HepG2 (cell line): ENCODE measurements around the gene MKS1. TPM values are rescaled to one million over a fixed set of nuclear protein-coding genes. Genes with fewer than 3 reads are reported as not detected.

Source experiments
- ATAC-seq: fragments of 200-7000 bp; cut with Tn5 transposase; 3 replicates; pipeline ENCODE4 v1.9.1; 2020; ENCODE audit warnings: mild to moderate bottlenecking, moderate library complexity
- BruUV-seq: library from RNA; stranded (reverse); fragments of 400-500 nt; replicated peaks from 2 replicates; lab custom pipeline; 2021; lab: Mats Ljungman, UMichigan
- CTCF ChIA-PET: fragments of 300-600 bp; formaldehyde crosslinking; extraction: SDS; loops from one replicate; lab custom pipeline; 2021; ENCODE audit warnings: low total read pairs, inconsistent platforms, low intra/inter-chr PET ratio; lab: Yijun Ruan, JAX
- POLR2A ChIA-PET: fragments of 350-600 bp; sonication (Branson Sonifier 250); formaldehyde crosslinking; loops from one replicate; lab custom pipeline; 2020; ENCODE audit warnings: antibody characterized with exemption, inconsistent platforms; lab: Yijun Ruan, JAX
- DNase-seq: peaks from one replicate; pipeline ENCODE4 v3.0.0-alpha.2; 2015; ENCODE audit warnings: low spot score
- FAIRE-seq: peaks from 3 replicates; lab custom pipeline; 2011; peaks lifted over from hg19 to GRCh38; lab: Jason Lieb, UNC
- H2AFZ ChIP-seq: one replicate; pipeline ENCODE4 v1.6.1; 2011; ENCODE audit warnings: low read length, inconsistent platforms
- H3K27ac ChIP-seq: fragments of 300-600 bp; 3 replicates; pipeline ENCODE4 v1.8.0; 2011; ENCODE audit warnings: mixed run types, mild to moderate bottlenecking, mixed read lengths, low read length, inconsistent platforms; ENCODE audit not compliant: insufficient read depth; ENCODE audit errors: extremely low read length
- H3K27me3 ChIP-seq, 2 experiments: fragments of 200-600 bp in 1 of 2; 2 replicates in 1 of 2; 3 replicates in 1 of 2; pipeline versions ENCODE4 v1.6.0 to v1.8.0; 2011; ENCODE audit warnings: low read length in 2 of 2, mild to moderate bottlenecking in 2 of 2, moderate library complexity in 2 of 2, inconsistent platforms in 1 of 2; ENCODE audit not compliant: insufficient read depth in 2 of 2, control insufficient read depth in 1 of 2
- H3K36me3 ChIP-seq, 2 experiments: fragments of 200-600 bp in 1 of 2; replicated peaks in 1 of 2; 2 replicates in 1 of 2; 3 replicates in 1 of 2; pipeline versions ENCODE4 v1.5.1 to v1.8.0; 2011; ENCODE audit warnings: low read length in 2 of 2, inconsistent platforms in 1 of 2; ENCODE audit not compliant: insufficient read depth in 2 of 2, control insufficient read depth in 1 of 2
- H3K4me1 ChIP-seq: 2 replicates; pipeline ENCODE4 v1.5.1; 2012; ENCODE audit warnings: low read length, inconsistent platforms; ENCODE audit not compliant: insufficient read depth
- H3K4me2 ChIP-seq: 2 replicates; pipeline ENCODE4 v1.6.0; 2011; ENCODE audit warnings: low read depth, low read length, inconsistent platforms
- H3K4me3 ChIP-seq, 3 experiments: fragments of 200-600 bp in 1 of 3; sonication (generic), shearing (Covaris generic) in 1 of 3; replicated peaks in 1 of 3; 2 replicates each; pipeline ENCODE4 v1.5.1; 2011 to 2016; ENCODE audit warnings: low read length in 3 of 3, inconsistent platforms in 2 of 3, low read depth in 2 of 3, mild to moderate bottlenecking in 2 of 3, control low read depth in 1 of 3, mixed read lengths in 1 of 3; ENCODE audit not compliant: insufficient read depth in 1 of 3
- H3K79me2 ChIP-seq: one replicate; pipeline ENCODE4 v1.6.1; 2011; ENCODE audit warnings: low read length, inconsistent platforms; ENCODE audit not compliant: insufficient read depth
- H3K9ac ChIP-seq: 2 replicates; pipeline ENCODE4 v1.6.0; 2011; ENCODE audit warnings: mild to moderate bottlenecking, low read depth, low read length, inconsistent platforms; ENCODE audit not compliant: insufficient read depth
- H3K9me3 ChIP-seq: 2 replicates; pipeline ENCODE4 v1.5.1; 2012; ENCODE audit warnings: mild to moderate bottlenecking, low read length
- H4K20me1 ChIP-seq: 2 replicates; pipeline ENCODE4 v1.6.0; 2011; ENCODE audit warnings: inconsistent platforms, mild to moderate bottlenecking, low read length, moderate library complexity; ENCODE audit not compliant: insufficient read depth
- ISL2 ChIP-seq: sonication (generic); formaldehyde crosslinking; IDR thresholded peaks from 2 replicates; pipeline ENCODE4 v1.5.0; 2020; ENCODE audit warnings: missing genetic modification reagents
- PATZ1 ChIP-seq: sonication (generic); formaldehyde crosslinking; IDR thresholded peaks from 2 replicates; pipeline ENCODE4 v1.4.0; 2020; ENCODE audit warnings: missing genetic modification reagents
- TBL1XR1 ChIP-seq: fragments of 150-350 bp; IDR thresholded peaks from 2 replicates; pipeline ENCODE4 v1.6.1; 2014; ENCODE audit warnings: borderline replicate concordance, low read length; ENCODE audit not compliant: partially characterized antibody
- TEF ChIP-seq: sonication (generic); formaldehyde crosslinking; IDR thresholded peaks from 2 replicates; pipeline ENCODE4 v1.5.0; 2020; ENCODE audit warnings: missing genetic modification reagents
- TGIF2 ChIP-seq: IDR thresholded peaks from 2 replicates; pipeline ENCODE4 v1.6.1; 2016; ENCODE audit warnings: control low read depth, missing compliant biosample characterization
- THYN1 ChIP-seq: sonication (generic); formaldehyde crosslinking; IDR thresholded peaks from 2 replicates; pipeline ENCODE4 v1.8.1; 2023; ENCODE audit warnings: low read depth, mild to moderate bottlenecking, moderate library complexity, missing genetic modification reagents, borderline replicate concordance
- ZNF33B ChIP-seq: sonication (generic); formaldehyde crosslinking; IDR thresholded peaks from 2 replicates; pipeline ENCODE4 v1.5.1; 2020; ENCODE audit warnings: mild to moderate bottlenecking, missing genetic modification reagents
- WGBS: methylation state at CpG from one replicate; pipeline ENCODE4 v1.1.6; 2017; ENCODE audit warnings: low lambda C conversion rate; 5-methylcytosine and 5-hydroxymethylcytosine counted together
- in situ Hi-C: cut with HindIII; loops from 2 replicates; pipeline ENCODE4 v1.10.0; 2017; ENCODE audit warnings: low pct_unique_long_range_greater_than_20kb; ENCODE audit not compliant: extremely low pct_ligation_motif_present
- intact Hi-C: fragments of 100-400 bp; cut with micrococcal nuclease; formaldehyde crosslinking; loops from one replicate; pipeline ENCODE4 v1.10.0; 2022; ENCODE audit not compliant: unreplicated experiment
- polyA plus RNA-seq, 8 experiments: library from polyadenylated mRNA; depleted of rRNA in 3 of 8; stranded (reverse) in 7 of 8; unstranded in 1 of 8; fragments of >200 nt; fragmentation: Illumina TruSeq in 4 of 8; extraction: Trizol in 4 of 8; gene quantifications; 2 replicates each; pipeline versions ENCODE4 v1.2.1 to v1.2.3, GENCODE V29; 2011 to 2016; ENCODE audit warnings: low read depth in 4 of 8, missing spikeins in 1 of 8, mixed read lengths in 1 of 8; ENCODE audit not compliant: insufficient read depth in 1 of 8
- total RNA-seq, 5 experiments: library from RNA; depleted of rRNA; stranded (reverse); fragments of >200 nt; fragmentation: Illumina TruSeq; extraction: Trizol; gene quantifications; 2 replicates each; pipeline ENCODE4 v1.2.3, GENCODE V29; 2016; ENCODE audit warnings: low read depth in 1 of 5
- TF ChIP-seq, protein P1 (sequence below): sonication (generic); formaldehyde crosslinking; IDR thresholded peaks from 2 replicates; pipeline ENCODE4 v1.8.1; 2023; ENCODE audit warnings: mild to moderate bottlenecking, missing genetic modification reagents
- TF ChIP-seq, protein P2 (sequence below): sonication (generic); formaldehyde crosslinking; conservative IDR thresholded peaks from 2 replicates; pipeline ENCODE4 v1.5.0; 2020; ENCODE audit warnings: missing genetic modification reagents

The MKS1 gene
- total and polyA plus RNA-seq, 2 of the 13 experiments (the other 11 are each of a cell fraction or from before 2014, with no cell fraction given) = 16.1 to 26.3 TPM

DNA sequence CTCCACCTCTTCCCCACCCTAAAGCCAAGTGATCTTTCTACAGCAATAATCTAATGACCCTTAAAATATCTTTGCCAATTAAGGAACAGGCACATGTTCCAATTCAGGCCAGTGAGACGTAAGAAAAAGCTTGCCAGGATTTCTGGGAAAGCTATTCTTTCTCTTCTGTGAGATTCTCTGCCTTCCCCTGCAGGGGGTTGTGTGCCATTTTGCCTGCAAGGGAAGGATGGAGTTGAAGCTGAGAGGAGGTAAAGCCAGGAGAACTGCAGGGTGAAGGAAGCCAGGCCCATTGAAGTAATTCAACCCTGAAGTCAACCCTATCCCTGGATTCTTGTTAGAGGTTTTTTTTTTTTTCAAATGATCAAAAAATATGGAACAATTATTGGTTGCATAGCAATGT, 10.3 kb upstream of the MKS1 start:
- 4% methylated on average over 1 of the region's 1 CpG for WGBS
- POLR2A ChIA-PET = no interaction called here

DNA sequence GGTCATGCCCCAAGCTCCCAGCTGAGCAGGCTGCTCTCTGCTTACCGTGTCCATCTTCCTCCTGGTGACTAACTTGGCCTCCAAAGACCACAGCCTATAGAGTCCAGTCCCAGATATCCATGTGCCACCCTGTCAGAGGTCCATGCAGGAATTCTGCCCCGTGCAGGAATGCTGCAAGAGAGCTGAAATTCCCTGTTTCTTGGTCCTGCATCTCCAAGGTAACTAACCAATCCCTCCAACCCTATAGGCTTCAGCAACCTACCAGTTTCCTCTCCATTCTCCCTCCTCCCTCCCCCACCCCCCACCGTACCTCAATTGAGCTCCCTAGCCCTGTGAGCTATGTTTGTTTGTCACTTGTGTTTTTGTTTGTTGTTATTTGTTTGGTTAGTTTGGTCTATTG, 9.6 kb upstream of the MKS1 start:
- CTCF ChIA-PET = no interaction called here
- Histone ChIP-seq H3K4me3 (no peak overlapping the region), H3K9me3 (no peaks in the 10 kb centered on the region), H3K27ac (no peak overlapping the region), H3K9ac (no peak overlapping the region), H3K79me2 (no peaks in the 10 kb centered on the region), H3K27me3 (peaks cover 1 to 30% of the 10 kb centered on the region in 2 experiments; a peak in 3 of 5 replicates), H3K36me3 (no peaks in the 10 kb centered on the region), H4K20me1 (no peaks in the 10 kb centered on the region), H3K4me2 (no peak overlapping the region), H3K4me1 (no peaks in the 10 kb centered on the region), H2AFZ (no peak overlapping the region)
- under 1% methylated on average over 3 of the region's 3 CpGs for WGBS
- DNase-seq = no peak
- intact Hi-C loops (no loop called here), in situ Hi-C loops (no loop called here)
- no peak for ATAC-seq
- BruUV-seq = no TSS peak
- POLR2A ChIA-PET = no interaction called here
- FAIRE-seq = no peak
- no peak for TF ChIP-seq TGIF2 (CRISPR knock-in tag)
- TF ChIP-seq ISL2 (CRISPR knock-in tag) = no peak
- TF ChIP-seq, protein P1, sequence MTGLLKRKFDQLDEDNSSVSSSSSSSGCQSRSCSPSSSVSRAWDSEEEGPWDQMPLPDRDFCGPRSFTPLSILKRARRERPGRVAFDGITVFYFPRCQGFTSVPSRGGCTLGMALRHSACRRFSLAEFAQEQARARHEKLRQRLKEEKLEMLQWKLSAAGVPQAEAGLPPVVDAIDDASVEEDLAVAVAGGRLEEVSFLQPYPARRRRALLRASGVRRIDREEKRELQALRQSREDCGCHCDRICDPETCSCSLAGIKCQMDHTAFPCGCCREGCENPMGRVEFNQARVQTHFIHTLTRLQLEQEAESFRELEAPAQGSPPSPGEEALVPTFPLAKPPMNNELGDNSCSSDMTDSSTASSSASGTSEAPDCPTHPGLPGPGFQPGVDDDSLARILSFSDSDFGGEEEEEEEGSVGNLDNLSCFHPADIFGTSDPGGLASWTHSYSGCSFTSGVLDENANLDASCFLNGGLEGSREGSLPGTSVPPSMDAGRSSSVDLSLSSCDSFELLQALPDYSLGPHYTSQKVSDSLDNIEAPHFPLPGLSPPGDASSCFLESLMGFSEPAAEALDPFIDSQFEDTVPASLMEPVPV (CRISPR knock-in tag) = no peak
- TF ChIP-seq PATZ1 = no peak
- no peak for TF ChIP-seq ZNF33B (CRISPR knock-in tag)
- no peak for TF ChIP-seq TBL1XR1

More for the DNA sequence above, 10.3 kb upstream of the MKS1 start:
- Histone ChIP-seq H2AFZ (no peak overlapping the region), H3K9me3 (no peaks in the 10 kb centered on the region), H3K9ac (no peak overlapping the region), H3K27ac (no peak overlapping the region), H3K4me3 (no peak overlapping the region), H3K4me2 (no peak overlapping the region), H4K20me1 (no peaks in the 10 kb centered on the region), H3K27me3 (peaks cover 1 to 30% of the 10 kb centered on the region in 2 experiments; a peak in 3 of 5 replicates), H3K79me2 (no peaks in the 10 kb centered on the region), H3K4me1 (no peaks in the 10 kb centered on the region), H3K36me3 (no peaks in the 10 kb centered on the region)
- in situ Hi-C loops = no loop called here
- no peak for DNase-seq
- no peak for FAIRE-seq
- TF ChIP-seq, protein P2, sequence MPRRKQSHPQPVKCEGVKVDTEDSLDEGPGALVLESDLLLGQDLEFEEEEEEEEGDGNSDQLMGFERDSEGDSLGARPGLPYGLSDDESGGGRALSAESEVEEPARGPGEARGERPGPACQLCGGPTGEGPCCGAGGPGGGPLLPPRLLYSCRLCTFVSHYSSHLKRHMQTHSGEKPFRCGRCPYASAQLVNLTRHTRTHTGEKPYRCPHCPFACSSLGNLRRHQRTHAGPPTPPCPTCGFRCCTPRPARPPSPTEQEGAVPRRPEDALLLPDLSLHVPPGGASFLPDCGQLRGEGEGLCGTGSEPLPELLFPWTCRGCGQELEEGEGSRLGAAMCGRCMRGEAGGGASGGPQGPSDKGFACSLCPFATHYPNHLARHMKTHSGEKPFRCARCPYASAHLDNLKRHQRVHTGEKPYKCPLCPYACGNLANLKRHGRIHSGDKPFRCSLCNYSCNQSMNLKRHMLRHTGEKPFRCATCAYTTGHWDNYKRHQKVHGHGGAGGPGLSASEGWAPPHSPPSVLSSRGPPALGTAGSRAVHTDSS (CRISPR knock-in tag) = no peak
- TF ChIP-seq TEF (no peak), THYN1 (CRISPR knock-in tag) (no peak)
- CTCF ChIA-PET = no interaction called here
- no peak for ATAC-seq
- no TSS peak for BruUV-seq
- intact Hi-C loops = no loop called here
